GM12874 (cell line): ENCODE results near the gene MORC2.

ENCODE experiments used
- CTCF ChIP-seq: IDR thresholded peaks from 2 replicates; pipeline ENCODE4 v1.5.1; 2011; ENCODE audit warnings: low read depth, mild to moderate bottlenecking, control low read depth, low read length, moderate library complexity; ENCODE audit not compliant: insufficient read depth

The MORC2 gene

DNA sequence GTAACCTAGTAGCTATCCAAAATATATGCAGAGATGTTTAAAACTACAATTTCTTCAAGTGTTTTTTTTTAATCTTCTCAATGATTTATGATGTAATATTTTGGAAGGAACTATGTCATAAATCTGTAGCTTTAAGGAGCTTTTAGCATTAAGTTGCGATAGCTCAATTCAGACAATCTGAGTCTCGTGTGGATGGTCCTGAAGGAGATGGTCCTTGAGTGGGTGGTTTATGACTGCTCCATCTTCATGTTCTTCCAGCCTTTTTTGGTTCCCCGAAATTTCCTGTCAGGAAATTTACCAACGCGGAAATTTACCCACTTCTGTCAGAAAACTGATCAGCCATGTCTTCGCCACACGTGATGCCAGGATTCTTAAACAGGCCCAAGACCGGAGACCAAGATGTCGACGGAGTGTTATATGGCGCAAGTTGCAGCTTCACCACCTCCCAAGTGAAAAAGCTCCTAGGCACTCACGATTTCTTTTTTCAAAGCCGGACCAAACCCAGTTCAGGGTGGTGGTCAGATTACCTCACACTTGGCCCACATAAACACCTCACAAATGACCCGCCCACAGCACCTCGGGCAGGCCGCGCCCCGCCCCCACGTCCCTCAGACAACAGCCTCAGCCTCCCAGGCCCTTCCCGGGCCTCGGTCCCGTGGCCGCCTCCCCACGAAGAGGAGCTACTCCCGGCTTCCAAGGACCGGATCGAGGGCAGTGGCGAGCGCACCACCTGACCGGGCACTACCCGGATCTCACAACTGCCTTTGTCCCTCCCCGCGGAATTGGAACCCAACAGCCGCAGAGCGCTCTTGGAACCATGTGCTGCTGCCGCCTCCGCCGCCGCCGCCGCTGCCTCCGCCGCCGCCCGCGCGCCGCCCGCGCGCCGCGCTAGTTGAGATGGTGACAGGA lies at the start of gene MORC2:
Gene MORC2 (minus strand): TSS at position 760 of the 909 bp plus-strand sequence. CDS start 885 bp downstream, outside the sequence.
- no peak for TF ChIP-seq CTCF

DNA sequence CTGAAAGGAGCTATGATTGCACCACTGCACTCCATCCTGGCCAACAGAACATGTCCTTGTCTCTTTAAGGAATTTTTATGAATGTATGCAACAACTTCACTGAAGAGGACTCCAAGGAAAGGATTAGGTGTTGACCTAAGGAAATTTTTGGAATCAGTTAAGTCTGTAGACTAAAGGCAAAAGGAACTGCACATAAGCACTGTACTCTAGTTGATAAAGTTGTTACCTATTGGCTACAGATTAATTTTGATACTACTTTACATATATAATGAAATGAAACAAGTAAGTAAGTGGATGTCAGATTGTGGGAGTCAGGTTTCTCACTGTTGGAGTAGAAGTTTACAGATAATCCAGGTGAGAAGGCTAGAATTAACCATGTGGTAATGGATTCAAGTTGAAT lies 37.0 kb upstream of the MORC2 start:
- TF ChIP-seq CTCF, result no peak

GRCh38 chr22:31001124-31001770 lies 32.7 kb upstream of the MORC2 start:
- no peak for TF ChIP-seq CTCF

GRCh38 chr22:30998329-30998728 lies 29.8 kb upstream of the MORC2 start:
- TF ChIP-seq CTCF, result no peak

GRCh38 chr22:30996462-30996861 lies 27.9 kb upstream of the MORC2 start:
- no peak for TF ChIP-seq CTCF

GRCh38 chr22:30994960-30995359 lies 26.4 kb upstream of the MORC2 start:
- no peak for TF ChIP-seq CTCF

- TF ChIP-seq CTCF, result no peak
Measured at GRCh38 chr22:30992565-30992964, 24.0 kb upstream of the MORC2 start.
